ENCODE measurements around the gene MASP1.

- TF ChIP-seq POLR2AphosphoS5 (IDR thresholded peaks at IDR 0.05), result no peak
- no peak for TF ChIP-seq POLR2A (IDR thresholded peaks at IDR 0.05)
- TF ChIP-seq EP300 (IDR thresholded peaks at IDR 0.05), result no peak
- TF ChIP-seq CTCF (IDR thresholded peaks at IDR 0.05), result no peak
These were observed 105.2 kb downstream of the MASP1 start for GRCh38 chr3:187186375-187186774.
